Measurements from ENCODE around the gene SLC6A11. TPM values are rescaled to one million over a fixed set of nuclear protein-coding genes. Genes with fewer than 3 reads are reported as not detected.

SLC6A11 gene
- total and polyA plus RNA-seq, 2 of the 8 experiments (the other 6 are each of a cell fraction or from before 2014, with no cell fraction given) = 0.78 to 1.5 TPM

DNA sequence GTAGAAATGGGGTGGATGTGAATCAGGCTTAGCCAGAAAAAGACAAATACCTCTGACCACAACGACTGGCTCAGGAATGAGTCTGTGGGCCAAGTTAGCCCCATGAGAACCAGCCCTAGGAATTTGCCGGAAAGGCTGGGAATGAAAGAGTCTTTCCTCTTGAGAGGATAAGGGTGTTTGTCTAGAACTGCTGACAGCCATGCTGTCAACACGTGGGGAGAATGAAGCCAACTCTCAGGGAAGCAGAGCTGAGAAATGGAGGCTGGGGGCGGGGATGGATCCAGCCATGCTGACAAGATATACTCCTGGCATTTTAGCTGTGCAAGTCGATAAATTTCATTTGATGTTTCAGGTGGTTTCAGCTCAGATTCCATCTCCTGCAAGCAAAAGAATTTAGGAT lies 165.9 kb downstream of the SLC6A11 start (continued):
- TF ChIP-seq RFX5 (IDR thresholded peaks at IDR 0.05; ENCODE audit: borderline replicate concordance, low read depth, low read length) (no peak), BCL11A (IDR thresholded peaks at IDR 0.05; ENCODE audit: low read depth in 2 of 2, low read length in 2 of 2) (no peak), SP1 (IDR thresholded peaks at IDR 0.05; ENCODE audit: low read depth, low read length) (no peak), SRF (IDR thresholded peaks at IDR 0.05; ENCODE audit: low read depth, low read length) (no peak)

All from H1 (cell line).